Colonic mucosa (tissue), 4 donors: ENCODE measurements around the gene TMED1. TPM values are rescaled to one million over a fixed set of nuclear protein-coding genes. Genes with fewer than 3 reads are reported as not detected.
A peak's percentile ranks its signal among the peaks of the same experiment; 100 is the strongest.
"Not testable (repeated sequence)": the region's sequence is repeated elsewhere in the genome, so short reads cannot be mapped to it uniquely, and the experiment has no call there.

ENCODE experiments used
- DNase-seq: peaks from one replicate; pipeline ENCODE4 v3.0.0-alpha.2; 2020
- H3K27ac ChIP-seq: fragments of 200-600 bp; one replicate; pipeline ENCODE4 v1.8.0; 2021
- H3K27me3 ChIP-seq: fragments of 200-600 bp; one replicate; pipeline ENCODE4 v1.8.0; 2021
- H3K36me3 ChIP-seq: fragments of 200-600 bp; one replicate; pipeline ENCODE4 v1.8.0; 2021
- H3K4me1 ChIP-seq: fragments of 200-600 bp; one replicate; pipeline ENCODE4 v1.8.0; 2021; ENCODE audit warnings: mild to moderate bottlenecking
- H3K4me3 ChIP-seq: fragments of 200-600 bp; one replicate; pipeline ENCODE4 v1.8.0; 2021
- H3K9ac ChIP-seq, 2 donors: one replicate each; pipeline ENCODE4 v1.7.0; 2013; ENCODE audit warnings: control low read depth in 2 of 2, low read depth in 2 of 2, low read length in 2 of 2
- H3K9me3 ChIP-seq: fragments of 200-600 bp; one replicate; pipeline ENCODE4 v1.8.0; 2021
- CTCF ChIP-seq: fragments of 200-600 bp; IDR thresholded peaks from one replicate; pipeline ENCODE4 v1.8.0; 2022; ENCODE audit warnings: antibody characterized with exemption, mild to moderate bottlenecking
- intact Hi-C: fragments of 100-400 bp; cut with DNase I; formaldehyde crosslinking; loops from one replicate; pipeline ENCODE4 v1.14.1; 2022
- total RNA-seq, 2 donors: library from RNA; stranded (reverse); fragmentation: NEBNext Ultra II Directional in 1 of 2; extraction: Animal tissue kit (Norgen Biotek cat#: 25700) in 1 of 2; gene quantifications; one replicate each; pipeline ENCODE4 v1.2.1, GENCODE V29; 2021
- donor health status: healthy.
- donor health status: DM: no; HTN: no; CAD: no.
- donor health status: DM: no; HTN: no; CAD: no.

The TMED1 gene
- total RNA-seq, 2 donors from 2014 or later = 21.2 to 22.5 TPM

GRCh38 chr19:10871711-10872545 is 35.9 kb upstream of the TMED1 start:
- H3K27ac ChIP-seq = peak overlapping the region; percentile 75
- no peaks in the 10 kb centered on the region for H3K9me3 ChIP-seq
- no peaks in the 10 kb centered on the region for H3K4me1 ChIP-seq
- H3K36me3 ChIP-seq = no peaks in the 10 kb centered on the region
- peak overlapping the region; percentile 71 to 81 for H3K9ac ChIP-seq
- H3K4me3 ChIP-seq = peak overlapping the region; percentile 65
- peak; percentile 60 for DNase-seq
- intact Hi-C loops = loop anchor here (5.0 kb wide), 1 partner anchor 55 kb away; the partner anchor contains the start of genes TIMM29 and YIPF2
- no peaks in the 10 kb centered on the region for H3K27me3 ChIP-seq
- peak; percentile 20 for TF ChIP-seq CTCF

- H3K4me3 ChIP-seq = peak within 1 kb of the TSS; percentile 65
- H3K27ac ChIP-seq = peak within 1 kb of the TSS; percentile 75
- intact Hi-C loops = loop anchor here (5.0 kb wide), 1 partner anchor 56 kb away; the partner anchor contains the start of genes TIMM29 and YIPF2
- H3K4me1 ChIP-seq = no peaks in the 10 kb centered on the region
- TF ChIP-seq CTCF = no peak
- H3K9ac ChIP-seq = peak within 1 kb of the TSS; percentile 71 to 81
- peak; percentile 100 for DNase-seq
- H3K36me3 ChIP-seq = no peaks in the 10 kb centered on the region
- H3K9me3 ChIP-seq = no peaks in the 10 kb centered on the region
- H3K27me3 ChIP-seq = no peaks in the 10 kb centered on the region
These were observed 35.1 kb upstream of the TMED1 start, which contains the start of gene CARM1 for GRCh38 chr19:10870955-10871603. Gene CARM1, plus strand, starts transcription at chr19:10871553. Its CDS starts 150 bp downstream, at chr19:10871703.

GRCh38 chr19:10870501-10870954 is 34.5 kb upstream of the TMED1 start:
- Histone ChIP-seq H3K9me3 (no peaks in the 10 kb centered on the region), H3K27me3 (no peaks in the 10 kb centered on the region), H3K27ac (peak overlapping the region; percentile 62), H3K9ac (peak overlapping the region; percentile 67 to 70), H3K36me3 (no peaks in the 10 kb centered on the region), H3K4me1 (no peaks in the 10 kb centered on the region), H3K4me3 (peak overlapping the region; percentile 31)
- intact Hi-C loops = loop anchor here (5.0 kb wide), 1 partner anchor 57 kb away; the partner anchor contains the start of genes TIMM29 and YIPF2
- no peak for TF ChIP-seq CTCF
- DNase-seq = no peak

- DNase-seq = peak; percentile 49
- not testable (repeated sequence) for H3K4me3 ChIP-seq, H3K36me3 ChIP-seq, H3K27ac ChIP-seq, H3K27me3 ChIP-seq, H3K9ac ChIP-seq, H3K4me1 ChIP-seq, H3K9me3 ChIP-seq
- intact Hi-C loops = loop anchor here (5.0 kb wide), 1 partner anchor 57 kb away; the partner anchor contains the start of genes TIMM29 and YIPF2
These were observed 33.9 kb upstream of the TMED1 start for GRCh38 chr19:10869872-10870311.

- H3K27me3 ChIP-seq = no peaks in the 10 kb centered on the region
- no peaks in the 10 kb centered on the region for H3K36me3 ChIP-seq
- no peak for DNase-seq
- no peak for TF ChIP-seq CTCF
- intact Hi-C loops = no loop called here
- no peak overlapping the region for H3K4me3 ChIP-seq
- H3K27ac ChIP-seq = no peak overlapping the region
- peaks cover 4% of the 10 kb centered on the region for H3K4me1 ChIP-seq
- H3K9ac ChIP-seq = no peak overlapping the region
- no peaks in the 10 kb centered on the region for H3K9me3 ChIP-seq
These were observed 33.0 kb upstream of the TMED1 start for GRCh38 chr19:10868872-10869547.
